ENCODE data around the gene RPL39L. TPM values are rescaled to one million over a fixed set of nuclear protein-coding genes. Genes with fewer than 3 reads are reported as not detected.
A peak's percentile ranks its signal among the peaks of the same experiment; 100 is the strongest.
"Not testable (repeated sequence)": the region's sequence is repeated elsewhere in the genome, so short reads cannot be mapped to it uniquely, and the experiment has no call there.

RPL39L gene
- total RNA-seq, 1 donor from 2014 or later: 45.9 TPM

DNA sequence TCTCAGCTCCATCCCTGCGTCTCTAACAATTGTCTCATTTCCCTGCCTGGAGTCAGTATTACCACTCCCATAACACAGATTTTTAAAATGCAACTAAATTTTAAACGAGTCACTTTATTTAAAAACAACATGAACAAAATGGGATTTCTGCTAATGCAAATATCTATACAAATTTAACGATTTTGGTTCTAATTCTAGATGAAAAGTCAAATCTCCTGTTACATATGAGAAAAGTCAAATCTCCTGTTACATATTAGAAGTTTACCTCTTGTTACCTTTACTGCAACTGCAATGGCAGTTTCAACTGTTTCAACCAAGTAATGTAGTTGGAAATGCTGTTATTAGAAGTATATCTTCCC, 578 bp upstream of the RPL39L start:
- no peak for DNase-seq (ENCODE audit: low read depth, low spot score)

DNA sequence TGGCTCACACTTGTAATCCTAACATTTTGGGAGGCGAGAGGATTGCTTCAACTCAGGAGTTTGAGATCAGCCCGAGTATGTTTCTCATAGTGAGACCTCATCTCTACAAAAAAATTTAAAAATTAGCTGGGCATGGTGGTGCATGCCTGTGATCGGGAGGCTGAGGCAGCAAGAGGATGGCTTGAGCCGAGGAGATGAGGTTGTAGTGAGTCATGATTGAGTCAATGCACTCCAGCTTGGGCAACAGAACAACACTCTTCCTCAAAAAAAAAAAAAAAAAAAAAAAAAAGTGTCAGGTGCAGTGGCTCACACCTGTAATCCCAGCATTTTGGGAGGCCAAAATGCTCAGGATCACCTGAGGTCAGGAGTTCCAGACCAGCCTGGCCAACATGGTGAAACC, 2.4 kb downstream of the RPL39L start:
- DNase-seq (ENCODE audit: low read depth, low spot score): no peak

DNA sequence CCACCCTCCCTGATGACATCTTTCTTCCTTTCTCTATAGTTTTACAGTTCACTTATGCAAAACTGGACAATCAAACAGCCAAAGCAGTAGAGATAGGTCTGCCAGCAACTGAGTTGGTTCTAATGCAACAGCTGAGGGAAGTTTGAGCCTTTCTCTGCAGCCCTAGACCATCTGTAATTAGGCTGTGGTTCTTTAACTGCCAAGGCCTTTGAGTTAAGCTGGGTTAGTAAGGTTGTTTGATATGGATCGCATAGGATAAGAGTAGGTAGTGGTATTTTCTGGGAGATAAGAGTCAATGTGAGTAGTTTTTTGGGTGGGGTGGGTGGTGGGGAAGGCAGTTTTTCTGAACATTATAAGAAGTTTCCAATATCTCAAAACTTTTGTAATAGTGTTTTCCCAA, 3.0 kb downstream of the RPL39L start:
- no peak for DNase-seq (ENCODE audit: low read depth, low spot score)

DNA sequence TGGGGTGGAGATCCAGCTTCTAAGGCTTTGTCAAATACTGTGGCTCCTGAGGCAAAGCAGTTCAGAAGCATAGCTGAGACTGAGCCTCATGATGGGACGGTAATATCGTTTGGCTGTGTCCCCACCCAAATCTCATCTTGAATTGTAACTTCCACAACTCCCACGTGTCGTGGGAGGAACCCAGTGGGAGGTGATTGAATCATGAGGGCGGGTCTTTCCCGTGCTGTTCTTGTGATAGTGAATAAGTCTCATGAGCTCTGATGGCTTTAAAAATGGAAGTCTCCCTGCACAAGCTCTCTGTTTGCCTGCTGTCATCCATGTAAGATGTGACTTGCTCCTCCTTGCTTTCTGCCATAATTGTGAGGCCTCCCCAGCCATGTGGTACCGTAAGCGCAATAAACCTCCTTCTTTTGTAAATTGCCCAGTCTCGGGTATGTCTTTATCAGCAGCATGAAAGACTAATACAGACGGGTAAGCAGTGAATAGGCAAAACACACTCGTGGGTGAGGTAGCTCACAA, 4.1 kb downstream of the RPL39L start:
- DNase-seq (ENCODE audit: low read depth, low spot score): not testable (repeated sequence)

DNA sequence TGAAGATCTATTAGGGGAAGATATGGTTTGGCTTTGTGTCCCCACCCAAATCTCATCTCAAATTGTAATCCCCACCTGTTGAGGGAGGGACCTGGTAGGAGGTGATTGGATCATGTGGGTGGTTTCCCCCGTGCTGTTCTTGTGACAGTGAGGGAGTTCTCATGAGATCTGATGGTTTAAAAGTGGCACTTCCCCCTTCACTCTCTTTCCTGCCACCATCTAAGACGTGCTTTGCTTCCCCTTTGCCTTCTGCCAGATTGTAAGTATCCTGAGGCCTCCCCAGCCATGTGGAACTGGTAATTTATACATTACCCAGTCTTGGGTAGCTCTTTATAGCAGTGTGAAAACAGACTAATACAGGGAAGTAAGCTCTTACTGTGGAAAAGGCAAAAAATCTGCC, 6.1 kb downstream of the RPL39L start:
- not testable (repeated sequence) for DNase-seq (ENCODE audit: low read depth, low spot score)

DNA sequence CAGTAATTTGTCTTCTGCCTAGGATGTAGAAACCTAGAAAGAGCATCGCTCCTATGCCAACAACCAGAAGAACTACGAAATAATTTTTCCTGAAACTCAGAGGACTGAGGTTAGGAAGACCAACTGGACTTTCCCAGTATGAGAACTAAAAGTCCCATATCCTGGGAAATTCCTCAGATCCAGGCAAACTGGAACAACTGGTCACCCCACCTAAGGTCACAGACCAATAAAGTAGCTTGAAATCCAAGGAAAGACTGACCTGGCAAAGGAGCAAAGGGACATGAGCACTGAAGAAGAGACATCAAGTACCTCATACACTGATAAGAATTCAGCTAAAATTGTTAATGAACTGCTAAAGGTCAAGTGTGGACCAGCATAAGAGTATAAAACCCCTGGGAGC, 6.6 kb downstream of the RPL39L start:
- DNase-seq (ENCODE audit: low read depth, low spot score): no peak

DNA sequence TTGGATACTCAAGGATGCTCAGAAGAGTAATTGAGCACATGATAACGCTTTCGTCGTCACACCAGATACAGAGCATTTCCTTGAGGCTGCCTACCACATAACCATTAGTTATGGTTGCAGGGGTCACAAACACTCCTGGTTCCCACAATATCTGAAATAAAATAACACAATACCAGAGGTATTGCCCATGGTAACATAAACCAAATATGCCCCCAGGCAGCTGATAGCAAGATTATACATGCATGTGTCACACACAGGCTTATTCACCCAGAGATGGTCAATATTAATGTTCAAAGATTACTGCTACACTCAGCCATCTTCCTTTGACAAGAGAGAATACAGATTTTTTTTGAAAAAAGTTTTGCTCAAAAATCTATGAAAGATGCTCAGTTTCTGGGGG, 7.3 kb downstream of the RPL39L start:
- DNase-seq (ENCODE audit: low read depth, low spot score): no peak

DNA sequence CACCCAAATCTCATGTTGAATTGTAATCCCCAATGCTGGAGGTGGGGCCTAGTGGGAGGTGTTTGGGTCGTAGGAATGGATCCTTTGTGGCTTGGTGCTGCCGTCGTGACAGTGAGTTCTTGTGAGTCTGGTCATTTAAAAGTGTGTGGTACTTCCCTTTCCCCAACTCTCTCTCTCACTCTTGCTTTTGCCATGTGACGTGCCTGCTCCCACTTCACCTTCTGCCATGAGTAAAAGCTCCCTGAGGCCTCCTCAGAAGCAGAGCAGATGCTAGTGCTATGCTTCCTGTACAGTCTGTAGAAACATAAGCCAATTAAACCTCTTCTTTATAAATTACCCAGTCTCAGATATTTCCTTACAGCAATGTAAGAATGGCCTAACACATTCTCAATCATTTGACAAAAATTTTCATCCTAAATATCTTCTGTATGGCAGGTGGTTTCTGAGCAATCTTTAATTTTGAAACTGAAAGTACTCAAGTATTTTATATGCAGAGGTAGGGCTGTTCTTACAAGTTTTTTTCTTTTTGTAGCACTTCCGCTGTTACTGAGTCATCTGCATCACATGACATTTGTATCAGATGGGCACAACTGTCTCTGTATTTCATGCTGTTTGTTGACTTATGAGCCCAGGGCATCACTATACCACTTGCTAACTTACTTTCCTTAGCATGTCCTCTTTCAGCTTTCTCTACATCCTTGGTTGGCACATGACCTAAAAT, 8.8 kb downstream of the RPL39L start:
- peak; percentile 41 for DNase-seq (ENCODE audit: low read depth, low spot score)

DNA sequence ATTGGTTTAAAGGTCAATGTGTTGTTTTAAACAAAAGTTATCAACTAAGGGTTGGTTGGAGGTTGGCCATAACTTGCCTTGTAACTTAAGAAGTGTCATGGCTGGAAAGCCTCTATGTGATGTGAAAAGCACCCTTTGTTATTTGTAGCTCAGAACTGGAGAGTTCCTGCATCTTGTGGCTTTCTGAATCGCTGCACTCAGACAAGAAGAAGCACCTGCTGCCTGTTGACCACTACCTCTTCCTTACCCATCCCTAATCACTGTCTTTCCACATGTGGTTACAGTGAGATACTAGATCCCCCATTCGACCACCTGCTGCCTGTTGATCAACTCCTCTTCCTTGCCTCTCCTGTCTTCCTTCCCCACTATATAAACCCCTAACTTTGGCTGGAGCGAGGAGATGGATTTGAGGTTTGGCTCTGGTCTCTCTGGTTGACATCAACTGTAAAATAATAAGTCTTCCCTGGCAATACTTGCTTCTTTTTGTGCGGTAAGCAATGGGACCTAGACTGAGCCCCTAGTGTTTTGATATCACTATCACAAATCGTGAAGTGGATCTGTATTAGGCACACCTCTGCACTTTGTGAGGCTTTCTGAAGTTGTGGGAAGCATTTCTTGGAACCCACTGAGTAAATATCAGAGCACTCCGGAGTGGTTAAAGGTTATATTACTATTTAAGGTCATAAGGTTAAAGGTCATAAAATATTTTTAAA, 13.8 kb downstream of the RPL39L start:
- no peak for DNase-seq (ENCODE audit: low read depth, low spot score)

DNA sequence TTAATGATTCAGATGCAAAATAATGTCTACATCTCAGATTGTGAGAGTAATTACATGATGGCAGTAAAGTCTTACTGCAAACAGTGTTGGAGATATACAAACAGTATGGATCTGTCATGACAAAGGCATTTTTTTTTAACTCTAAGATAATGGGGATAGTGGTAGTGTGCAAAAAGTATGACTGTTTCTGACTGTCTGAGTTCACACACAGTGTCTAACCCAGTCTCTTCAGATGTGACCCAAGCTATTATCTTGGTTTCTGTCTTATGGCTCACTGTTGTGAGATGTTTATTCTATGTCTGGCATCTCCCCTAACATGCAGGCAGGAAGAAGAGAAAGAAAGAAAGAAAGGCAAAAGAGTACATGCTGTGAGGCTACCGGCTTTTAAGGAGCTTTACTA, 17.0 kb downstream of the RPL39L start:
- DNase-seq (ENCODE audit: low read depth, low spot score): no peak

DNA sequence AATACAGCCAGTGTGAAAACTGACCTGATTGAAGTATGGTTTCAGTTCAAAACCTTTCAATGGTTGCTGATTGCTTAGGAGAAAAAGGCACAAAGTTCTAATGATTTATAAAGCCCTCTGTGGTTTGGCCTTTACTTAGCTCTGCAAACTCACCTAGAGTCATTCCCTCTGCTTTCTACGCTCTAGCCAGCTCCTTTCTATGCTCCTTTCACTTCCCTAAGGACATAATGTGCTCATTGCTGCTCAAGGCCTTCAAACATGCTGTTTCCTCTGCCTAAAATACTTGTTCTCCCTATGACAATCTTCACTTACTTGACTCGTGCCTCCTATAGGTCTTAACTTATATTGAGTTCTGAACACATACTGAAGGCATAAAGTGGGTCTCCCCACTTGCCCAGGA, 19.0 kb downstream of the RPL39L start:
- DNase-seq (ENCODE audit: low read depth, low spot score): no peak

DNA sequence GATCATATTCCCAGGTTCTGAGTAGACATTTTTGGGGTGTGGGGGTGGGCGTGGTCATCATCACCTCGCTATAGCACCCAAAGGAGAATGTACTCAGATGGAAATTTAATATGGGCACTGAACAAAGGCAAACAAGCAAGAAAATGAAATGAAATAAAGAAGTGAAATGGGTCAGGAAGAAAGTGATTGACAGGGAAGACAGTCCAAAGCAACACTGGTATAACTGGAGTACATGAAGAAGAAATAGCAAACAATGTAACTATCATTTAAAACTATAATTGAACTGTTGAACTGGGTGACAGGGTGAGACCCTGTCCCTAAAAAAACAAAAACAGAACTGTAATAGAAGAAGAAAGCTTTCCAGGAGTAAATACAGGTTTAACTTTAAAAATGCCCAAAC, 24.8 kb downstream of the RPL39L start:
- no peak for DNase-seq (ENCODE audit: low read depth, low spot score)

DNA sequence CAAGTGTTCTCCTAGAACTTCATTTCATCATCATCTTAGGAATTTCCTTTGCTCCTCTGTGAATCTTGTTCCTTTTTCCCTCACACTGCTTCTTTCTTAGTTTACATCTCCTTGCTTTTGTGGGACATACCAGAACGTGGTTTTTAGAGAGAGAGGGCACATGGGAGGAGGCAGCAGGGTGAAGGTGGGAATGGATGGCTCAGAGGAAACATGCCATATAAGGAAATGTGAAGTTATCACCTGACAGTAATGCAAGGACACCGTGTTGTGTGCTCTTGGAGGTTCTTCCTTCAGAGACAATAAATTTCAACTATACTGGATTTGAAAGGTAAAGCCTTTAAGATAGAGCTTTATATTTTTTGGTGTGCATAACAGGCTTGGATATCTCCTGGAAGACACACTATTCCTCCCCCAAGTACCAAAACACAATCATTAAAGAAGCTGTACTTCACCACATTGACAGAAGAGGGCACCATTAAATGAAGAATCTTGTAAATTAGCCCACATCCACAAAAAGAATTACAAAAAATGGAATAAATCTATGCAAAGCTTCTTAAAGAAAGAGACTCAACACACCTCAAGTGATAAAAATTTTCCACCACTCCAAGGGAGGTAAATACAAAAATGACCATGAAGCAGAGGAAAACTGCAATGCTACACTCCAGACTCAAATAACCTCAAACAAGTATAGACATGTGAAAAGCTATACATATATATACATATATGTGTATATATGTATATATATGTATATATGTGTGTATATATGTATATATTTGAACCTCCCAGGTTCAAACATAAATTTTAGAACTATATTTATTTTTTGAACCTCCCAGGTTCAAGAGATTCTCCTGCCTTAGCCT, 26.1 kb downstream of the RPL39L start:
- no peak for DNase-seq (ENCODE audit: low read depth, low spot score)

DNA sequence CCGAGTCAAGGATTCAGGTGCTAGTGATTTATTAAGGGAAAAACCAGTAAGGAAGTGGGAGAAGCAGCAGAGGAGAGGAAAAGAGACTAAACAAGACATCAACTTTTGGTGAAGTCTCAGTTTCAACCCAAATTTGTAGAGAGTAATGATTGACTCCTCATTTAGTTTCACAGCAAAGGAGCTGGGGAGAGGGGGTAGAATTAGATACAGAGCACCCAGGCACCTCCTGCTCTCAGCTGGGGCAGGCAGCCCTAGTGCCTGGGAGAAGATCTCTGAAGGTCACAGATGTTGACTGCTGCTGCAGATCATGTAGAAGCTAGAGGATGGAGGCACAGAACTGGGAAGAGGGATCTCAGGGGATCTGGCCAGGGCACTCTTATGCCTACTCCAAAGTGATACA, 29.1 kb downstream of the RPL39L start:
- no peak for DNase-seq (ENCODE audit: low read depth, low spot score)

DNA sequence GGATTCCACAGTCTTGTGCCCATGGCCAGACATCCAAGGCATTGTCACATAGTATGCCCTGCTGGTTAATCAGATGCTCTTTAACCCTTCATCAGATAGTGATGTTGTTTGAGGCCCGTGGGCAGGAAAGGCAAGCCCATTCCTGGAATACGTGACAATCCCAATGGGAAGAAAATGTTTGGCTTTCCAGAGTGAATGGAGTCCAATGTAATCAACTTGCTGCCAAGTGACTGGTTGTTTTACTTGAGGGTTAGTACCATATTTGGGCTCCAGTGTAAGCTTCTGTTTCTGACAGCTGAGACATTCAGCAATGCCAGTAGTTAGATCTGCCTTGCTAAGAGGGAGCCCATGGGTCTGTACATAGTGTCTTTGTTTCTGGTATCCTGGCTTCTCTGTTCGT, 31.3 kb downstream of the RPL39L start:
- DNase-seq (ENCODE audit: low read depth, low spot score): no peak

DNA sequence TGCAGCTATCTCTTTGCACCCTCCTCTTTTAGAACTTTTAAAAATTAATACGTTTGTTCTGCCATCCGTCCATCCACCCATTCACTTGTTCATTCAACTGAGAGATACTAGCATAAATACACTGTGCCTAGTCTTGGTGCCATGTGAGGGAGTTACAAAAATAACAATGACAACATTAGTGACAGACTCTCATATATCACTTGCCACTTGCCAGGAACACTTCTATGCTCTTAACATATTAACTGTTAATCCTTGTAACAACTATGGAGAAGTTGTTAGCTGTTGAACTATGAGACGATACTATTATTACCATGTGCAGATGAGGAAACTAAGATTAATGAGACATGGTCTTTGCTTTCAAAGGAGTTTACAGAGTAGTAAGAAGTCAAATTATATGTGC, 33.6 kb downstream of the RPL39L start:
- no peak for DNase-seq (ENCODE audit: low read depth, low spot score)

DNA sequence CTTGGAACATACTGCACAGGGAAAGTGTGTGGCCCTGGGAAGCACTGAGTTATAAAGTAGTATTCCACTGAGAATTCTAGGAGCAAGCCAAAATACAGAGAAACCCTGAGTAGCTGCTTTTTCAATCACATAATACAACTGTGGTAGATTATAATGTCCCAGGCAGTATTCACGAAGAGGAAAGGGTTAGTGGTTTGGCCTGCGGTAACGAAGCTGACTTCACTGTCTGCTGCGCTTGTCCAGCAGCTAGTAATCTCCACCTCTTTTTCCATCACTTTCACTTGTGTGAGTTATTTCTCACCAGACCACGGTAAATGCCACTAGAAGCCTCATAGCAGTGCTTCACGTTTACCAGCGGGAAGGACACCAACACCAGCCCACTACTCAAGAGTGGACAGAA, 34.4 kb downstream of the RPL39L start:
- DNase-seq (ENCODE audit: low read depth, low spot score): no peak

DNA sequence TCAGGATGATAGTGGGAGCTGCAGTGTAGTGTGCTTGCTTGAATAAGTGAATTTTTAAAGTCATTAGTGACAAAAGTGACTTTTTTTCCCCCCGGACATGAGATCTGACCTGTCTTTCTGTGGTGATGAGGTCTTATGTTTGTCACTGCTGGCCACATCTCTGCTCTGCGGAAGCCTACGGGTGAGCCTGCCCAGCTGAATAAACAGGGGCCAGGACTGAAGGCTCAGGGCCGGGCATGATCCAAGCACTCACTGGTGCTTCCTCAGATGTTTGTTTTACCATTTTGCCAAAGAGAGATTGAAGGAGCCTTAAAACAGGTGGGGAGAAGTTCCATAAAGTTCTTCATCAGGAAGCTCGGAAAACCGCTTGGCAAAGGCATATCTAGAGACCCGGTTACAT, 35.0 kb downstream of the RPL39L start:
- DNase-seq (ENCODE audit: low read depth, low spot score): no peak

DNA sequence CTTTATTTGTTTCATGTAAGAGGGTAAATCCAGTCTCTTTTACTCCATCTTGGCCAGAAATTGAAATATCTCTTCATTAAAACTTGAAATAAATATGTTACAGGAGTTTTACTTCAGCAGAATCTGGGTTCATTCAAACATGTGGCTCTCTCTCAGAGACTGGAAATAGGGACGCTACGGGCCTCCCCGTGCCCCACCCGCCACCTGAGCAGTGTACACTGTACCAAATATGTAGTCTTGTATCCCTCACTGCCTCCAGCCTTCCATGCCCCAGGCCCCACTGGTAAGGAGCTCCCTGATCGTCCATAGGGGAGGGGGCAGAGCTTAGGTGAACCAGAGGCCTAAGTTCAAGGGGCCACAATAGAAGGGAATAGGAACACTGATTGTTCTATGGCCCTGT, 36.0 kb downstream of the RPL39L start:
- no peak for DNase-seq (ENCODE audit: low read depth, low spot score)

DNA sequence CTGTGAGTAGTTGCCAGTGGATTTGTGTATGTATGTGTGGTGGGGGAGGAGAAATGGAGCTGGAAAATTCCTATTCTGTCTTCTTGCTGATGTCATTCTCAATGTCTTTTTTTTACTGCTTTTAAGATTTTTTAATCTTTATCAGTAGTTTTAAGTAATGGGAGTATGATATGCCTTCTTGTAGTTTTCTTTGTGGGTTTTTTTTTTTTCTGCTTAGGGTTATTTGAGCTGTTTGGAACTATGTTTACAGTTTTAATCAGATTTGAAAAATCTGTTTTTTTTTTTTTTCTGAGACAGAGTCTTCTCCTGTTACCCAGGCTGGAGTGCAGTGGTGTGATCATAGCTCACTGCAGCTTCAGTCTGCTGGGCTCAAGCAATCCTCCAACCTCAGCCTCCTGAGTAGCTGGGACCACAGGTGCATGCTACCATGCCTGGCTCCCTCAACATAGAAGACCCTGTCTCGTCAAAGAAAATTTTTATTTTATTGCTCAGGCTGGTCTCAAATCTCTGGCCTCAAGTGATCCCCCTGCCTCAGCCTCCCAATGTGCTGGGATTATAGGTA, 37.1 kb downstream of the RPL39L start:
- DNase-seq (ENCODE audit: low read depth, low spot score): no peak

DNA sequence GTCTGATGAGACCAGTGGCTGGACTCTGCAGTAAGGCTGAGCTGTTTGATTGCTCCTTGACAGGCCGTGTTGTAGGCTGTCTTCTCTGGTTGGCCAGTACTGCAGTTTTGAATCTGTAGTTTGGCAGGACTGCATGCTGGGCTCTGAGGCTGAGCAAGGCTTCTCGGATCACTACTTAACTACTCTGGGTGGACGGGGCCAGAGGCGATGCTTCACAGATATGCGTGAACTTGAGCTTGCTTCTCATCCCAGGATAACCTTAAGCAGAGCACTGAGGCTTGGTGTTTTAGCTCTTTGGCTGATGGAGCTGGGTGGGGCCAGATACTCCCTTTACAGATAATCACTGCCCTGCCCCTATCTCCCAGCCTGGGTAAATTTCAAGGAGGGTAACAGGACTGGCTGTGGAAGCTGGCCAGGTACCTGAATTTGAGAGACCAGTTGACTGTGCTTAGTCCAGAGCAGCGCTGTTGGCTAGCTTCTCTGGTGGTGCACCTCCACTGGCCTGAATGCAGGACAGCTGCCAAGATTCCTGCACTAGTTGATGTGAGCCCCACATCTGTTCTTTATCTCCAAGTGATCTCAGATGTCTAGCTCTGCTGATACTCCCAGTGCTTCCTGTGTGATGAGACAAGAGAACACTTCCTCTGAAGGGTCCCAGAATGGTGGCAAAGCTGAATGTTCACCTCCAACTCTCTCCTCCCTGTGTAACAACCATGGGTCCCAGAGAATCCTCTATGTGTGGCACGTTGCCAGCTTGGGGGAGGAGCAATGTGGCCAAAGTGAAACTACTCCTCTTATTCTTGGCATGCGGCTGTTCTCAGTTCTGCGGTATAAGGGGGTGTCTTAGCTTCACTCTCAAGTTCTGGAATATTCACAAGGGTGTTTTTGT, 37.9 kb downstream of the RPL39L start:
- peak; percentile 24 for DNase-seq (ENCODE audit: low read depth, low spot score)

All from pulmonary artery endothelial cell (primary cell).